Measurements from ENCODE around the gene MAP7D1.

- TF ChIP-seq CTCF (IDR thresholded peaks at IDR 0.05) (peak in 1 of 4 experiments; percentile 5), POLR2A (IDR thresholded peaks at IDR 0.05) (no peak), POLR2AphosphoS5 (IDR thresholded peaks at IDR 0.05) (no peak), EP300 (IDR thresholded peaks at IDR 0.05) (no peak)
Observed at GRCh38 chr1:36223381-36223995, 67.5 kb downstream of the MAP7D1 start.

Measured in gastroesophageal sphincter (tissue), 3 donors.